Medulla oblongata (tissue), 1 donor: ENCODE measurements around the gene ATP2A2.

Experiments
- DNase-seq: peaks from one replicate; pipeline ENCODE4 v3.0.0-alpha.2; 2015; ENCODE audit errors: extremely low spot score

Gene ATP2A2

DNA sequence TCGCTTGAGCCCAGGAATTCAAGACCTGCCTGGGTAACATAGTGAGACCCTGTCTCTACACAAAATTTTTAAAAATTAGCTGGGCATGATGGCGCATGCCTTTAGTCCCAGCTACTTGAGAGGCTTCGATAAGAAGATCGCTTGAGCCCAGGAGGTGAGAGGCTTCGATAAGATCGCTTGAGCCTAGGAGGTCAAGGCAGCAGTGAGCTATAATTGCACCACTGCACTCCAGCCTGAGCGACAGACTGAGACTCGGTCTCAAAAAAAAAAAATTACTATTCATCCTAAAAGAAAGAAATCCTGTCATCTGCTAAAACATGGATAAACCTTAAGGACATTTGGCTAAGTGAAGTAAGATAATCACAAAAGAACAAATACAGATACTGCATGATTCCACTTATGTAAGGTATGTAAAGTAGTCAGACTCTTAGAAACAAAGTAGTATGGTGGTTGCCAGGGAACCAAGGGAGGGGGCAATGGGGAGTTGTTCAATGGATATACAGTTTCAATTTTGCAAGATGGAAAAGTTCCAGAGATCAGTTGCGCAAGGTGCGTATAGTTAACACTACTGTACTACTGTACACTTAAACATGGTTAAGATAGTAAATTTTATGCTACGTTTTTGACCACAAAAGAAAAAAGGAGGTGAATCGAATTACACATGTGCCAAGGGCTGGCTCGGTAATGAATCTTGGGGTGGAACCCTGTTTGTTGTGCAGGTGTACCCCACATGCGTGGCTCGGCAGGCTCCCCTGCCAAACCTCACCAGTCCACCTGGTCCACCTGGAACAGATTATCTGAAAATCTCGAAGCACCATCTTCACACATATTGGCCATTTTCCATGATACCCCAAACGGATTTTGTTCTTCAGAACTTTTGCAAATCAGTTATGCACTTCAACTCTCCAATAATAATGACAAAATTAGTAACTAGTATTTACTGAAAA lies 18.3 kb upstream of the ATP2A2 start:
- no peak for DNase-seq

DNA sequence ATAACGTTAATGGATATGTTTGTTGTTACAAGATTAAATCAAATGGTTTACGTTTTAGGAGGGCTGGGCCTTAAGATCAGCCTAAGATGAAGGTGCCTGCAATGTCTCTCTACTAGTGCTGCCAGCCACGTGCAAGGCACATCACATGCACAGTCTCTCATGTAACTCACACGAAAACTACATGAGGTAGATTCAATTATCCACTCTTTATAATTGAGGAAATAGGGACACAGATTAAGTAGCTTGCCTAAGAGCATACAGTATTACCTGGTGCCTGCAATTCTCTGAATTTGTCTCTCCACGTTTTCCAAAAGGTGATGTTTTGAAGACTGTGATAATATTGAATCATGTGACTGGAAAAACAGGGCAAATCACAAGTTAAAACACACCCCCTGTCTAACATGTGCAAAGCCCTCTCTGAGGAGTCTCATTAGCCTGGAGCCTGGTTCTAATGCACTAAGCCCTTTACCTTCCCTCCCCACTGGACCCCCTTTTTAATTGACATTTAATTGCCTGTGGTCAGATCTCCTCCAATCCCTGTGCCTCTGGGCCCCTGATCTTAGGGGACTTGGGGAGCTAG lies 14.6 kb upstream of the ATP2A2 start:
- no peak for DNase-seq

DNA sequence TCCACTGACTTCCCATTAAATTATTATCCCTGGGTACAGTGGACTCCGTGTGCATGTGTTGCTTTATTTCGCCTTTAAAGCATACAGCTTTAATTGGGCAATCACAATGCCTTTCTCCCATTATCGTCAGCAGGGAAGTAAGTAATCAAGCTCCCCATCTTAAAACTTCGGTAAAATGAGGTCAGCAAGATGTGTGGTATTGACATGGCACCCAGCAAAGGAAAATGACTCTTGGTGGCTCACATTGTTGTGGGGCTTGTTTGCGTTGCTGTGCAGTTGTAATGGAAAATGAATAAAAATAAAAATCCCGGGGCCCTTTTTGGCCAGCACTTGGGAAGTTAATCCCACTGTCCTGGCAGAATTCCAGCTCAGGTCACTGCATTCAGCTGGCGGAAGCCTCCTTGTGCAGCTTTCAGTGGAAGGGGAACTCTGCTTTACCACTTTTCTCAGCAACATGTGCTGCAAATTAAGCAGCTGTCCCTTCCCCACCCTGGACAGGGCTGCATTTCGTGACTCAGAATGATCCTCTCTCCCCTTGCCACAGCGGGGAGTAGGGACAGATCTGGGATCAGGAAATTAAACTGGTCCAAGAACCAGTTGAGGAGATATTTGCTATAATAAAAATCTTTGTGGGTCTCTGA lies 13.9 kb upstream of the ATP2A2 start:
- DNase-seq, result no peak

DNA sequence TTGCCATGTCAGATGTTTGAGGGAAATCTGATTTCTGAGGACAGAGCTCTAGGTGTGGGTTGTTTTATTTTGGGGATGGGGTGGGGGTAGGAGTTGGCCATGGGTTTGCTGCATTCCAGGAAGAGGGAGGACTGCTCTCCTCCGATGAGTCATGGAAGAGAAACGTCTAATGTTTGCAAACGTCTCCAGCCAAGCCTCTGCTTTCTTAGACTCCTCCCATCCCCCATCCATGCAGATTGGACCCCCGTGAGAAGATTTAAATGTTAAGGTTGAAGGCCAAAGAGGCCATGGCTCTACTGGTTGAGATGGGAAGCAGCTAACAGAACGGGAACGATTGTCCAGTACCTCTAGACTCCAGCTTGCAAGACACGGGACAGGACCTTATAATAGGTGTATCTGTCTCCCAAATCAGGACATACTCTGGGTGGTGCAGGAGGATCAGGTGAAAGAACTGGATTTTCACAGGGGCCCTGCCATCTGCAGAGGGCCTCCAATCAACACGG lies 11.4 kb upstream of the ATP2A2 start:
- DNase-seq, result no peak

DNA sequence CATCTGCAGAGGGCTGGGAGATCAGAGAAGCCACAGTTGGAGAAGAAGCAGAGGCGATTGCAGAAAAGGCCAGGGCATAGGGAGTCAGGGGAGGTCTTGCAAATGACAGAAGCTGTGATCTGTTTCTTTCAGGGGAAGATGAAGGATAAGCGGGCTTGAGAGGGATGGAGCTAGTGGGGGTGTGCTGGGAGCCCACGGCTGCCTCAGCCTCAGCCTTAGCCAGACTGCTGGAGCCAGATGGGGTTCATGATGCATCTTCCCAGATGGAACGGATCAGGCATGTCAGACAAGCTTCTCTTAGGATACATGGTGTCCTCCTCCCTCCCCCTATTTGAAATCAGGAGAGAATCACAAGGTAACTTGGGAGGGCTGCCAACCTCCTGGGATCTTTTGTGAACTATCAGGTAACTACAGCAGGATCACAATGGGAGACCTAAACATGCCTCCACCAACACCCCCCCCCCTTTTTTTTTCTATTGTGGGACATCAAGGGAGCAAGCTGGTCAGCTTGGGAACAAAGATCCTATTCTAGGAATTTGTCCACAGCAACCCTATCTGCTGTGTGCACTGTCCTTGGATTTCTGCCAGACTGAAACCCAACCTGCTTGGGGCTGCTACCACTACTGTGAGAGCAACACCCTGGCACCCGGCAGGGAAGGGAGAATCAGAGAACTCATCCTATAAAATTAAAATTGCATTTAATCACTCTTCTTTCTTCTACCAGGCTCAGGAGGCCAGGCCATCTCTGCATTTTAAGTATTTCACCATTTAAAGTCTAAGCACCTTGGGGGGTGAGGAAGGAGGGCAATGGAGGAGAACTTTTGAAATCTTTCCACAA lies 10.7 kb upstream of the ATP2A2 start:
- DNase-seq, result no peak

DNA sequence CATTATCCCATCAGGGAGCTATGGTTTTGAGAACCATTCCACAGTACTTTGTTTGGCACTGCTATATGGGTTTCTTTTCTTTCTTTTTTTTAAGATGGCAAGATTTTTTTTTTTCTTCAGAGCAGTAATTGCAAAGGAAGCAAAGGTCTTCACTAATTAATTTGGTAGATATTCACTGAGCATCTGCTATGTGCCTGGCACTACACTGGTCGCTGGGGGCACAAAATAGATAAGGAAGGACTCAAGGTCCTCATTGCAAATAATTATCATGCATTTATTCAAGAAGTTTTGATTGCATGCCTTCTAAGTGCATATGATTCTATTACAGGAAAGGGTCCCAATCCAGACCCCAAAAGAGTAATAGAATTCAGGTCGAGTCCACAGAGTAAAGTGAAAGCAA lies 10.0 kb upstream of the ATP2A2 start:
- DNase-seq, result no peak

DNA sequence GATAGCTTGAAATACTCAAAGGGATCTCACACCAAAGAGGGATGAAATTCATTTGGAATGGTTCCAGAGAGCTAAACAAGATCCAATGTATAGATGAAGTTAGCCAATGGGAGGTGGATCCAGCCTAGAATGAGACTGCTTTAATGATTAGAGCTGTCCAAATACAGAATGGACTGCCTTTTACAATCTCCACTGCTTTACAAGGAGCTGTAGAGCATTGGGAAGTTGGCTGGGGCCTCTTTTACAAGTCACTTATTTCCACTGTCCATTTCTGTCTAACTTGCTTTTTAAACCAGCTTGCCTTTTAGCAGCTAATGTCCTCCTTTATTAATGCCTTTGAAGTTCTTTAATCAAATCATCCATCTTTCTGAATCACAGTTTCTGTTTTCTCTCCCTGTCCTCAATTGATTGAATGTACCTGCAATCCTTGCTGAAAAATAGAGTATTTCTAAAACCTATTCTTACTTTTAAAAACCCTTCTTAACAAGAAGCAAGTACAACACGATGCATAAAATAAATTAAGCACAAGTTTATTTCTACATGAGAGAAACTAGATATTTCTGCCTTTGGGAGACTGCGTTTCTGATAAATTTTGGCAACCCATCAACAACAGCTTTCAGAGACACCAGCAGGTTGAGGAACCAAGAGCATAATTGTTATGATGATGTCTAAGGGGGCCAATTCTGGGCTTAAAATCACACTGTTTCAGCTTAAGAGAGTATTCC lies 3.4 kb upstream of the ATP2A2 start:
- no peak for DNase-seq

DNA sequence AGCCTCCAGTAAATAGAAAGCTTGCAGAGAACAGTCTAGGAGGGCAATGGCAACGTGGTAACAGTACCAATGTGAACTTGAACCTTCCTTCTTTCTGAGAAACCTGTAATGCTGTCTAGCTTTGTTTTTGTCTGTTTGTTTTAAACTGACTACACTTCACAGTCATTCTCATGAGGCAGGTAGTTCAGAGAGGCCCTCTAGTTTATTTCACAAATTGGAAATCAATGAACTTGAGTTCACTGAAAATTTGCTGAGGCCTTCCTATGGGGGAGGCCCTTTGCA lies 2.9 kb upstream of the ATP2A2 start:
- DNase-seq, result no peak

DNA sequence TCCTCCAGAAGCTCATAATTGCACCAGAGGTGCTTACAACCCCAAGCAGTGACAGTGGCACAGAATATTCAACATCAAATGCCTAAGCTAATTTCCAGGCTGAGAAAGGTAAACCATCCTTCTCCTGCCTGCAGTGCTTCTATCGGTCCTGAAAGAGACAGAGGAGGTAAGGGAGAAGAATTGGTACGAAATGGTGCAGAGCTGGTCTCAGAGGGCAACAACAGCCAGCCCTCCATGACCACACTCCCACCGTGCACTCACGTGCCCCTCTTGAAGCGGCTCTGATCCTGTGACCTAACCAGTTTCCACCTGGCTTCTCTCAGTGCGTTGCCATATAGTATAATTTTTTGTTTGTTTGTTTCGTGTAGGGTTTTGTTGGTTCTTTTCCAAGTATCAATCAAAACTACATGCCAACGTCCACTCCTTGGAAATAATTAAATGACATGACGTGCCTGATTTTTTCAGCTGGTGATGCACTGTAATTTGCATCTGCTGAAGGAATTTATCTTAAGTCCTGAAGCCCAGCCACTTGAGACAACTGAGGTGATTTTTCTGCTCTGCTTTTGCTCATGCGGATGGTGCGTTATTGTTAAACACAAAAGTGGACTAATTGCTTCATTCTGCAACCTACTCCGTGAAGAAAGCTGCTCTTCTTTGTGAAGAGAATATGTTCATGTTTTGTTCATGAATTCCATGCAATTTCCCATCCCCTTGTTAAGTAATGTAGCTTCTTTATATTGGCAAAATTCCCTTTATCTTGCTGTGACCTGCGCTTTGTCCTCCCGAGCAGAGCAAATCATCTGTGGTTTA lies 1.3 kb upstream of the ATP2A2 start:
- DNase-seq, result no peak

DNA sequence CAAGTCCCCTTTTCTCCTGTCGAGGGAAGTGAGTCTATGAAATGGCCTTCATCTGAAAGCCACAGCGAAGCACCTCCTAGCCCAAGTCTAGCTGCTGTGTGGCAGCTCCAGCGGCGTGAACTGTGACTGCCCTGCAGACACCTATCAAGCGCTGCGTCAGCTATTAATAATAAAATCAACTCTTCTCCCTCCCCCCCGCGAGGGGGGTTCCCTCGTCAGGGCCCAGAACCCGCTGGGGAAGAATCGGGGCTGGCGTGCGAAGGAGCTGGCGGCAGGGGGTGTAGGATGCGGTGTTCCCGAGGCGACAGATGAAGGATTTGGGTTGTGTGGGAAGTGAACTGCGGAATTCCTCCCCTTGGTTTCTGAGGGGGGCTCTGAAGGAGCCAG lies 662 bp upstream of the ATP2A2 start:
- peak; percentile 62 for DNase-seq

DNA sequence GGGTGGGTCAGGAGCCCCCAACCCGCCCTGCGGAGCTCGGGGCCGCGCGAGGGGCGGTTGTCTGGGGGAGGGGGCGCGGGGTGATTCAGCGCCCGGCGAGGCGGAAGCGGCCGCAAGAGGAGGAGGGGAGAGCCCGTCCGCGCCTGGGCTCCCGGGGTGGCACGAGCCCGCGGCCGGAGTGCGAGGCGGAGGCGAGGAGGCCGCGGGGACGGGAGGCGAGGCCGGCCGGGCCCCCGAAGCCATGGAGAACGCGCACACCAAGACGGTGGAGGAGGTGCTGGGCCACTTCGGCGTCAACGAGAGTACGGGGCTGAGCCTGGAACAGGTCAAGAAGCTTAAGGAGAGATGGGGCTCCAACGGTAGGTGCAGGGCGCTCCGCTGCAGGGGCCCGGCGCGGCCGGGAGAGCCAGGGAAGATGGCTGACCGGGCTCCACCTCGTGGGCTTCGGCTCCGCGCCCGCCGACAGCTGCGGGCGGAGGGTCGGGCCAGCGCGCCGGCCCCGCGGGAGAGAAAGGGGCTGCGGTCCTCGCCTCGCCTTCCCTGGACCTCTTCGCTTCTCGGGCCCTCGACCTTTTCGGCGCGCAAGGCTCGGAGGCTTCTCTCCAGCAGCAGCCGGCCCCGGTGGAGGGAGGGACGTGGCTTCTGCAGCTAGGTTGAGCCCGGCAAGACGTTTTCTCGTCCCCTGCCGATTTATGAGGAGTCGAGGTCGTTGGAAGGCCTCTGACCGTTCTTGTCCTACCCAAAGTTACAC lies 677 bp downstream of the ATP2A2 start:
- DNase-seq, result peak; percentile 38

DNA sequence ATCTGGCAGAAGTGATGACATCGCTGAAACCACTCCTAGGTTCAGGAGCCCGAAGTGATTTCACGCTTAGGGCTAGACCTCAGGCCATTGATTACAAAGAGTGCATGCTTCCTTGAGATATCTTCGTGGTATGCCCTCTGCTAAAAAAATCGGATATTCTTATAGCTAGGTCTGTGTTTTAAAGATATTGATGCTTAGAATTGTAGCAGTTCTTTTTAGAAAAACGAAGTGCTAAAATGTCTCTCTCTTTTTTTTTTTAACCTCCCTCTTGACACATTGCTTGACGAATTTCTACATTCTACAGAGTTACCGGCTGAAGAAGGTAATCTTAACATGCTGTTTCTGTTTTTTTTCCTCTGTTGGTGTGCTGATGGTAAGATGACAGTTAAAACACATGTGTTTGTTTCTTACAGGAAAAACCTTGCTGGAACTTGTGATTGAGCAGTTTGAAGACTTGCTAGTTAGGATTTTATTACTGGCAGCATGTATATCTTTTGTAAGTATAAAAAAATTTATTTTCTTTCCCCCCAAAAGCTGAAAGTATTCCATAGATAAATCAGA lies 1.3 kb downstream of the ATP2A2 start:
- no peak for DNase-seq

DNA sequence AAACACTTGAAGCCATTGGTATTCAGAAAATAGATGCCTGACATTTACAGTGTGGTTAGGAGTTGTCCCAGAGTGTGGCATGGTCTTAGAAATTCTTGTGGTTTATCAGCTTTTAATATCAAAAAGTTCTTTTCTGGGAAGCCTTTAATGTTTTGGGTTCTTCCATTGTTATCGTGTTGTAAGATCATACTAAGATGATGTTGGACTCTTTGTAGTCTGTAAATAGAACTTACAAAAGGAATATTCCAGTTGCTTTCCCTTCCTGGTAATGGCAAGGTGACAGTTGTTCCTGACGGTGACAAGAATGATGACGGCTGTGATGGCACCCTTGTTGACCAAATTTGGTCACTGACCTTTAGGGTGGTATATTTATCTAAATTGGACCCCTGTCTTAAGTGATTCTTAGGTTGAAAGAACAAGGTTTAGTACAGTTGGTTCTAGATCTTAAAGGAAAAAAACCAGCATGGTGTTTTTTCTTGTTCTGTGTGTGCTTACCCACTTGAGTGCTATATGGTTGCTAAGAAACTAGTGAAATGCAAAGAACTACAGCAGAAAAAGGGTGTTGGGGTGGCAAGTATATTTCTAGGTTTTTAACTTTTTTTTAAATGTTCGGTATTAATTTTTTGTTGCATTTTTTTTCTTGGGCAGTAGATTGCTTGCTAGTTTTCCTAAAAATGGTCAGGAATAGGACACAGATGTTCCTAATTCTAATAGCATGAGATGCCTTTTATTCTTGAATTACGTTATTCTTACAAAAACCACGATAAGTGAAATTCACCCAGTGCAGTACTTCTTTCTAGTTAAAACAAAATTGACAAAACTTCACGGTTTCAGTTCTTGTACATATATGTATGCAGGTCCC lies 2.1 kb downstream of the ATP2A2 start:
- no peak for DNase-seq

DNA sequence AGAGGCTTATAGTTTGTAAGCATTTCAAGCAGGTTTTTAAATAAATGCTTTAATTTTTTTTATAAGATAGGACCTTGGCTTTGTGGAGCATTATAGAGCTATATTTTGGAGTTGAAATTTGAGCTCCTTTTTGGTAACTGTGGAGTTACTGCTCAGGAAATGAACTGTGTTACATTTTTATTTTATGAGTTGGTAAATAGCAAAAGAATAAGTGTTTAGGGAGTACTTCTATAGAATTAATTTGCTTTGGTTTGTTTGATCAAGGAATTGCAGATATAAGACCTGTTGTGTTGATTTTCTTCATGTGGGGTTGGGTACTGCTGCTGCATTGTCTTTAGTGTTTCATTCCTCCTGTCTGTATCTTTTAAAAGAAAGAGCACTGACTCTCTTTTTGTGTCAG lies 3.5 kb downstream of the ATP2A2 start:
- no peak for DNase-seq

DNA sequence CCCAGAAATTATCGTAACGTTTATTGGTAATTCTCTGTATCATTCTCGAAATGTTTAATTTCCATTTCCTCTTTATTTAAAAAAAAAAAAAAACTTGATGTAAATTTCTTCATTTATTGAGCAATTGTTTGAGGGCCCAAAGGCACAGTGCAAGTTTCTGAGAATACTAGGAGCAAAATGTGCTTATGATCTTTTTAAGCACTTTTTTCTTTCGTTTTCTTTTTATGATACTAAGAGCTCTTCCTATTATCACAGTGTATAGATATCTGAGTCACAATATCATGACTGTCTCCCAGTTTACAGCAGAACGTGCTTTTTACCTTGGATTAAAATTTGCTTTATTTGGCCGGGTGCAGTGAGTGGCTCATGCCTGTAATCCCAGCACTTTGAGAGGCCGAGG lies 5.6 kb downstream of the ATP2A2 start:
- DNase-seq, result no peak

DNA sequence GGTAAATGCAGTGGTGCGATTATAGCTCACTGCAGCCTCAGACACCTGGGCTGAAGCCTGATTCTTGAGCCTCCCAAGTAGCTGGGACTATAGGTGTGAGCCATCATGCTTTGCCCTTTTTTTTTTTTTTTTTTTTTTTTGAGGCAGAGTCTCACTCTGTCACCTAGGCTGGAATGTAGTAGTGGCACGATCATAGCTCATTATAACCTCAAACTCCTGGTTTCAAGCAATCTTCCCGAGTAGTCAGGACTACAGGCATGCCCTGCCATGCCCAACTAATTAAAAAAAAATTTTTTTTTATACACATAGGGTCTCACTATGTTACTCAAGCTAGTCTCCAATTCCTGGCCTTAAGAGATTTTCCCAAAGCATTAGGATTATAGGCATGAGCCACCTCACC lies 6.9 kb downstream of the ATP2A2 start:
- no peak for DNase-seq

DNA sequence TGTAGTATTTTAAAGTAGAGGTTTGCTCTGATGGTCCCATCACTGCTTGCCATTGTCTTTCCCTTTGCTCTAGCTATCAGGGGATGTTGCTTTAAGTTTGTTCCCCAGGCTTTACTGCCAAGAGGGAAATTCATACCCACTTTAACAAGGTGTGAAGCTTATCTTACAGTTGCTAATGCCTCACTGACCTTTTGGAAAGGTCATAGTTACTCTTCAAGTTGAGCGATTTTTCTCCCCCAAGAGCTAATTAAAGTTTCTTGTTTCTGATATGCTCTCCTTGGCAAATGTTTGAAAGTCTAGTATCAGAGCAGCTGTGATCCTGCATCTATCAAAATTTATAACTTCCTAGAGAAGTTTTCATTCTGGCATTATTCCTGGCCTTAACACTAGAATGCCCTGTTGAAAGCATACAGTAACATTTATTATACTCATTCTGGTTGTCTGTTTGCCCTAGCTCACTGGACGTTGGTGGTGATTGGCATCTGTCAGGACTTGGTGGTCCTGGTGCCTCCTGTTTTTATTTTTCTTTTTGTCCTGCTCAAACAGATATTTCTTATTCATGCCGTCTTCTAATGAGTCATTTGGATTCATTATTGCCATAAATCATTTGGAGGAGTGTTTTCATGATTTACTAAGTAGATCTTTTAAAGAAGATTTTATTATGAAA lies 8.1 kb downstream of the ATP2A2 start:
- no peak for DNase-seq

DNA sequence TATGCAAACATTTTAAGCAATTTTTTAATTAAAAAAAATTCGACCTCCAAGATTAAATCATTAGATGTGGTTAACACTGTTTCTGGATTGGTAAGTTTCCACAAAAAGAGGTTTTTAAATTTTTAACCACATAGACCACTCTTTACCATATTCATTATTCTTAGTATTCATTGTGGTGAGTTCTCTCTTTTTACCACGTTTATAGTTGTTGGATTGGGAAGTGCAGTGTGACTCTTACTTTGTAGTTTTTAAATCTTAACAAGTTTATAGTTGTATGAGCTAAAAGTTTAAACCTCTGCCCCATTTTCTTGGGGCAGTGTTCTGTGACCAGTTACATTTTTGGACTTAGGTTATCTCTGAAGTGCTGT lies 8.6 kb downstream of the ATP2A2 start:
- DNase-seq, result no peak
